ENCODE data around the gene SORBS2. TPM values are rescaled to one million over a fixed set of nuclear protein-coding genes. Genes with fewer than 3 reads are reported as not detected.

The SORBS2 gene
- total and polyA plus RNA-seq, 2 of the 4 experiments (the other 2 are of a cell fraction) = 0.18 TPM; not detected in 1

DNA sequence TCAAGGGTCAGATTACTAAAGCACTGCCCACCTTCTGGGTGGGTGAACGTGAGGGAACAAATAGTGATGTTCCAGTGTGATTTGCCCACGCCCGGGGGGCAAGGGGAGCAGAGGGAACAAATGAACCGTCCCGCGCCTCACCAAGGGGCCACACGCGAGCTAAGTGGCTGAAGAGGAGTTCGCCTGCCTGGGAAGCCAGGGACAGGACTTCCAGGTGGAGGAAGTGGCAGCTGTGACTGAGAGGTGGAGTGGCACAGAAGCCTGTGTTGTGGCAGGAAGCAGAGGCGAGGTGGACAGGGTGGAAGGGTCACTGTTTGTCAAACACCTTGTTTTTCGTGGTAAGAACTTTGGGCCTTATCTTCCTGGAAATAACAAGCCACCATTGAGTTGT lies 9.0 kb upstream of the SORBS2 start:
- Histone ChIP-seq H4K91ac (ENCODE audit: insufficient read depth, low read depth, low read length) (no peak overlapping the region), H3K27ac (ENCODE audit: insufficient read depth, low read length) (no peak overlapping the region), H2AK9ac (replicated peaks; ENCODE audit: low read depth, low read length, poor library complexity) (no peak overlapping the region), H3K9me1 (ENCODE audit: insufficient read depth, low read length) (no peaks in the 10 kb centered on the region), H2BK20ac (ENCODE audit: low read depth, low read length) (no peak overlapping the region), H3K56ac (ENCODE audit: extremely low read depth, insufficient read depth, low read length) (no peak overlapping the region), H3K9ac (ENCODE audit: low read depth, low read length) (no peak overlapping the region), H2AK5ac (ENCODE audit: low read depth, low read length) (no peak overlapping the region), H2BK5ac (ENCODE audit: low read depth, low read length, poor library complexity, severe bottlenecking) (no peak overlapping the region), H3K4ac (ENCODE audit: low read depth, low read length) (no peak overlapping the region), H4K8ac (ENCODE audit: low read depth in 2 of 2, low read length in 2 of 2) (no peak overlapping the region), H3K14ac (replicated peaks; ENCODE audit: low read depth, low read length) (no peak overlapping the region), H3K27me3 (ENCODE audit: control insufficient read depth, insufficient read depth, low read length) (peaks cover 13% of the 10 kb centered on the region), H3K79me1 (ENCODE audit: low read depth in 1 of 2, low read length in 2 of 2) (no peaks in the 10 kb centered on the region), H3K4me3 (ENCODE audit: insufficient read depth, low read depth, low read length) (no peak overlapping the region), H3K23ac (ENCODE audit: low read depth, low read length) (no peak overlapping the region), H2BK120ac (ENCODE audit: low read depth, low read length) (no peak overlapping the region), H2BK15ac (ENCODE audit: low read depth, low read length) (no peak overlapping the region), H3K36me3 (ENCODE audit: control insufficient read depth, insufficient read depth, low read length) (no peaks in the 10 kb centered on the region), H2AFZ (replicated peaks; ENCODE audit: low read length, poor library complexity) (no peak overlapping the region), H4K5ac (ENCODE audit: low read depth, low read length) (no peak overlapping the region), H3K18ac (ENCODE audit: low read depth, low read length) (no peak overlapping the region), H3K4me2 (ENCODE audit: low read depth, low read length) (no peak overlapping the region), H4K20me1 (ENCODE audit: insufficient read depth, low read length) (no peaks in the 10 kb centered on the region), H3K4me1 (ENCODE audit: control insufficient read depth, insufficient read depth, low read length) (no peaks in the 10 kb centered on the region), H3K9me3 (ENCODE audit: control insufficient read depth, insufficient read depth, low read length) (no peaks in the 10 kb centered on the region)
- 95% methylated on average over 8 of the region's 11 CpGs; no CpG with 5 or more reads in 1 of the 2 experiments for WGBS, 2 experiments (ENCODE audit: extremely low coverage in 2 of 2, insufficient read length in 1 of 2)
- dilution Hi-C loops (cut with HindIII; ENCODE audit: low sequenced_read_pairs, unreplicated experiment) (no loop called here), intact Hi-C loops (cut with micrococcal nuclease) (no loop called here), in situ Hi-C loops (cut with MboI; ENCODE audit: low sequenced_read_pairs) (no loop called here)
- no peak for TF ChIP-seq FOS (IDR thresholded peaks at IDR 0.05; ENCODE audit: low read depth, low read length)
- TF ChIP-seq CEBPB (IDR thresholded peaks at IDR 0.05; ENCODE audit: low read depth, low read length) = no peak
- TF ChIP-seq RAD21 (IDR thresholded peaks at IDR 0.05; ENCODE audit: low read length) = no peak
- no peak for TF ChIP-seq ELK1 (IDR thresholded peaks at IDR 0.05; ENCODE audit: borderline replicate concordance, low read depth, low read length)
- no peak for TF ChIP-seq RCOR1 (IDR thresholded peaks at IDR 0.05; ENCODE audit: insufficient replicate concordance, low read length)
- TF ChIP-seq MAFK (IDR thresholded peaks at IDR 0.05; ENCODE audit: low read depth, low read length) = no peak
- no peak for DNase-seq
- no TSS peak for BruUV-seq (replicated peaks)
- ChIA-PET POLR2A (ENCODE audit: unreplicated experiment) (no interaction called here), CTCF (no interaction called here)
- ATAC-seq (ENCODE audit: low read depth) = no peak

Data from IMR-90 (cell line).